Measurements from ENCODE around the gene PRPF19. TPM values are rescaled to one million over a fixed set of nuclear protein-coding genes. Genes with fewer than 3 reads are reported as not detected.

Gene PRPF19
- total RNA-seq, 1 donor from 2014 or later: 111 TPM

GRCh38 chr11:60897496-60897895, 8.9 kb downstream of the PRPF19 start:
- Mint-ChIP-seq H3K4me3 (ENCODE audit: low read depth) (no peak overlapping the region), H3K36me3 (ENCODE audit: insufficient read depth) (peaks cover 19% of the 10 kb centered on the region), H3K4me1 (ENCODE audit: low read depth) (no peaks in the 10 kb centered on the region), H3K27ac (no peak overlapping the region), H3K9me3 (ENCODE audit: low read depth) (no peaks in the 10 kb centered on the region), H3K27me3 (no peaks in the 10 kb centered on the region)
- no peak for DNase-seq (ENCODE audit: low spot score, unreplicated experiment)
- TF ChIP-seq CTCF (IDR thresholded peaks at IDR 0.05; ENCODE audit: unreplicated experiment): no peak

- Mint-ChIP-seq H3K27me3 (no peaks in the 10 kb centered on the region), H3K36me3 (ENCODE audit: insufficient read depth) (peaks cover 16% of the 10 kb centered on the region), H3K27ac (no peak overlapping the region), H3K9me3 (ENCODE audit: low read depth) (no peaks in the 10 kb centered on the region), H3K4me1 (ENCODE audit: low read depth) (no peaks in the 10 kb centered on the region), H3K4me3 (ENCODE audit: low read depth) (no peak overlapping the region)
- no peak for TF ChIP-seq CTCF (IDR thresholded peaks at IDR 0.05; ENCODE audit: unreplicated experiment)
- no peak for DNase-seq (ENCODE audit: low spot score, unreplicated experiment)
Measured at GRCh38 chr11:60895687-60896086, 10.7 kb downstream of the PRPF19 start.

GRCh38 chr11:60891103-60891741, 15.2 kb downstream of the PRPF19 start:
- peak overlapping the region; percentile 67 for H3K27ac Mint-ChIP-seq
- no peak for TF ChIP-seq CTCF (IDR thresholded peaks at IDR 0.05; ENCODE audit: unreplicated experiment)
- H3K36me3 Mint-ChIP-seq (ENCODE audit: insufficient read depth): peaks cover 11% of the 10 kb centered on the region
- DNase-seq (ENCODE audit: low spot score, unreplicated experiment): no peak
- H3K9me3 Mint-ChIP-seq (ENCODE audit: low read depth): no peaks in the 10 kb centered on the region
- peaks cover 7% of the 10 kb centered on the region for H3K4me1 Mint-ChIP-seq (ENCODE audit: low read depth)
- no peaks in the 10 kb centered on the region for H3K27me3 Mint-ChIP-seq
- no peak overlapping the region for H3K4me3 Mint-ChIP-seq (ENCODE audit: low read depth)

GRCh38 chr11:60890696-60891095, 15.7 kb downstream of the PRPF19 start:
- Mint-ChIP-seq H3K4me1 (ENCODE audit: low read depth) (peaks cover 7% of the 10 kb centered on the region), H3K27ac (no peak overlapping the region)

GRCh38 chr11:60889869-60890311, 16.5 kb downstream of the PRPF19 start:
- Mint-ChIP-seq H3K27me3 (no peaks in the 10 kb centered on the region), H3K36me3 (ENCODE audit: insufficient read depth) (peaks cover 12% of the 10 kb centered on the region), H3K4me3 (ENCODE audit: low read depth) (no peak overlapping the region), H3K4me1 (ENCODE audit: low read depth) (peaks cover 7% of the 10 kb centered on the region), H3K27ac (peak overlapping the region; percentile 71), H3K9me3 (ENCODE audit: low read depth) (no peaks in the 10 kb centered on the region)
- no peak for TF ChIP-seq CTCF (IDR thresholded peaks at IDR 0.05; ENCODE audit: unreplicated experiment)
- no peak for DNase-seq (ENCODE audit: low spot score, unreplicated experiment)

More at GRCh38 chr11:60890696-60891095, 15.7 kb downstream of the PRPF19 start:
- peaks cover 11% of the 10 kb centered on the region for H3K36me3 Mint-ChIP-seq (ENCODE audit: insufficient read depth)
- no peaks in the 10 kb centered on the region for H3K9me3 Mint-ChIP-seq (ENCODE audit: low read depth)
- H3K27me3 Mint-ChIP-seq: no peaks in the 10 kb centered on the region
- no peak for TF ChIP-seq CTCF (IDR thresholded peaks at IDR 0.05; ENCODE audit: unreplicated experiment)
- H3K4me3 Mint-ChIP-seq (ENCODE audit: low read depth): no peak overlapping the region
- no peak for DNase-seq (ENCODE audit: low spot score, unreplicated experiment)

Measured in progenitor cell of endocrine pancreas (in vitro differentiated cells).